Spleen (tissue), 11 donors: ENCODE measurements around the gene GUCA1A. TPM values are rescaled to one million over a fixed set of nuclear protein-coding genes. Genes with fewer than 3 reads are reported as not detected.

Experiments used
- DNase-seq: peaks from one replicate; pipeline ENCODE4 v3.0.0-alpha.2; 2020
- H3K27ac ChIP-seq, 8 donors: fragments of 200-600 bp; sonication (generic) in 7 of 8; 1 replicate in 4 of 8; 2 replicates in 4 of 8; pipeline versions ENCODE4 v1.5.0 to v1.8.0; 2016 to 2021; ENCODE audit warnings: inconsistent platforms in 4 of 8, mild to moderate bottlenecking in 4 of 8, moderate library complexity in 1 of 8
- H3K27me3 ChIP-seq, 7 donors: fragments of 200-600 bp; sonication (generic) in 6 of 7; replicated peaks in 1 of 7; 1 replicate in 4 of 7; 2 replicates in 3 of 7; pipeline versions ENCODE4 v1.5.0 to v1.8.0; 2016 to 2021; ENCODE audit warnings: inconsistent platforms in 3 of 7, mild to moderate bottlenecking in 1 of 7
- H3K36me3 ChIP-seq, 6 donors: fragments of 200-600 bp; sonication (generic) in 5 of 6; 1 replicate in 4 of 6; 2 replicates in 2 of 6; pipeline versions ENCODE4 v1.5.0 to v1.8.0; 2016 to 2021; ENCODE audit warnings: inconsistent platforms in 2 of 6
- H3K4me1 ChIP-seq, 6 donors: fragments of 200-600 bp; sonication (generic) in 5 of 6; 1 replicate in 3 of 6; 2 replicates in 3 of 6; pipeline versions ENCODE4 v1.5.0 to v1.8.0; 2016 to 2021; ENCODE audit warnings: inconsistent platforms in 3 of 6
- H3K4me3 ChIP-seq, 8 donors: fragments of 200-600 bp; sonication (generic) in 7 of 8; 1 replicate in 4 of 8; 2 replicates in 4 of 8; pipeline versions ENCODE4 v1.5.0 to v1.8.0; 2016 to 2021; ENCODE audit warnings: inconsistent platforms in 4 of 8, mild to moderate bottlenecking in 4 of 8, moderate library complexity in 2 of 8
- H3K9me3 ChIP-seq, 8 donors: fragments of 200-600 bp; sonication (generic) in 7 of 8; 1 replicate in 4 of 8; 2 replicates in 4 of 8; pipeline versions ENCODE4 v1.5.0 to v1.8.0; 2016 to 2021; ENCODE audit warnings: inconsistent platforms in 4 of 8
- POLR2A ChIP-seq, 3 donors: fragments of 450-650 bp; IDR thresholded peaks; one replicate each; pipeline ENCODE4 v1.5.1; 2017; ENCODE audit warnings: antibody characterized with exemption in 3 of 3, mild to moderate bottlenecking in 1 of 3
- POLR2AphosphoS5 ChIP-seq, 3 donors: sonication (generic); formaldehyde crosslinking; IDR thresholded peaks; one replicate each; pipeline ENCODE4 v1.5.1; 2017; ENCODE audit warnings: antibody characterized with exemption in 3 of 3
- whole genome bisulfite sequencing, 5 donors: extraction: QIAGEN DNeasy Blood & Tissue Kit in 3 of 5; methylation state at CpG; one replicate each; pipeline versions ENCODE4 v1.1.5 to v1.1.7; 2013 to 2018; 5-methylcytosine and 5-hydroxymethylcytosine counted together
- intact Hi-C: fragments of 100-400 bp; cut with DNase I; formaldehyde crosslinking; loops from one replicate; pipeline ENCODE4 v1.15.0; 2023; ENCODE audit warnings: low total_unique reads
- polyA plus RNA-seq, 3 donors: library from polyadenylated mRNA; stranded (reverse); fragments of 200-250 nt; gene quantifications; one replicate each; pipeline ENCODE4 v1.2.1, GENCODE V29; 2013
- total RNA-seq, 7 donors: library from RNA; depleted of rRNA in 3 of 7; stranded (reverse); fragments of >200 nt in 3 of 7; fragmentation: NEBNext Ultra II Directional in 4 of 7; extraction: Animal tissue kit (Norgen Biotek cat#: 25700) in 4 of 7; gene quantifications; one replicate each; pipeline versions ENCODE4 v1.1.0 to v1.2.1, GENCODE V29; 2016 to 2021
- TF ChIP-seq, protein P1 (sequence below), 11 experiments: fragments of 200-600 bp in 7 of 11; fragments of 450-650 bp in 4 of 11; sonication (generic) in 4 of 11; IDR thresholded peaks in 8 of 11; conservative IDR thresholded peaks in 3 of 11; 1 replicate in 7 of 11; 2 replicates in 4 of 11; pipeline versions ENCODE4 v1.4.0 to v1.8.0; 2016 to 2021; ENCODE audit warnings: antibody characterized with exemption in 11 of 11, inconsistent platforms in 4 of 11, mild to moderate bottlenecking in 1 of 11
- donor health status: healthy with polysubstance abuse.
- donor health status: DM: no; HTN: no; CAD: no; lungs with moderate emphysema.
- donor health status: DM: no; HTN: no; CAD: no.
- donor health status: Bipolar disorder and iron deficiency.
- donor health status: healthy.
- donor health status: DM: no; HTN: no; CAD: no.
- donor health status: DM: yes; HTN: yes; CAD: no.

The GUCA1A gene
- total and polyA plus RNA-seq, 10 donors: 0.11 TPM; not detected in 9

DNA sequence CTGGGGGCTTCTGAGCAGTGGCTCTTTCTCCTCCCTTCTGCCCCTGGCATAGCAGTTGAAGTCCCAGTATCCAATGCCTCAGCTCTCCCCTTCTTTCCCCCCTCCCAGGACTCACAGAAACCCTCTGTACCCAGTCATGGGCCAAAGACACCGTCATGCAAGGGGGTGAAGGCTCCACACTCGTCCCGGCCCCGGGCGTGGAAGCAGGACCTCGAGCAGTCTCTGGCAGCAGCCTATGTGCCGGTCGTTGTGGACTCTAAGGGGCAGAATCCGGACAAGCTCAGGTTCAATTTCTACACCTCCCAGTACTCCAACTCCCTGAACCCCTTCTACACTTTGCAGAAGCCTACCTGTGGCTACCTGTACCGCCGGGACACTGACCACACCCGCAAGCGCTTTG is 10.4 kb upstream of the GUCA1A start:
- WGBS, 5 donors: 80 to 92% (median 88%) methylated on average over 13 of the region's 13 CpGs
- Histone ChIP-seq H3K27me3 (peaks cover 0 to 20% (median 0%) of the 10 kb centered on the region in 7 donors), H3K27ac (no peak overlapping the region), H3K4me1 (peaks cover 0 to 3% (median 0%) of the 10 kb centered on the region in 6 donors), H3K36me3 (no peaks in the 10 kb centered on the region), H3K4me3 (no peak overlapping the region), H3K9me3 (no peaks in the 10 kb centered on the region)
- TF ChIP-seq POLR2A (IDR thresholded peaks at IDR 0.05) (no peak), POLR2AphosphoS5 (IDR thresholded peaks at IDR 0.05) (no peak)
- TF ChIP-seq, protein P1, sequence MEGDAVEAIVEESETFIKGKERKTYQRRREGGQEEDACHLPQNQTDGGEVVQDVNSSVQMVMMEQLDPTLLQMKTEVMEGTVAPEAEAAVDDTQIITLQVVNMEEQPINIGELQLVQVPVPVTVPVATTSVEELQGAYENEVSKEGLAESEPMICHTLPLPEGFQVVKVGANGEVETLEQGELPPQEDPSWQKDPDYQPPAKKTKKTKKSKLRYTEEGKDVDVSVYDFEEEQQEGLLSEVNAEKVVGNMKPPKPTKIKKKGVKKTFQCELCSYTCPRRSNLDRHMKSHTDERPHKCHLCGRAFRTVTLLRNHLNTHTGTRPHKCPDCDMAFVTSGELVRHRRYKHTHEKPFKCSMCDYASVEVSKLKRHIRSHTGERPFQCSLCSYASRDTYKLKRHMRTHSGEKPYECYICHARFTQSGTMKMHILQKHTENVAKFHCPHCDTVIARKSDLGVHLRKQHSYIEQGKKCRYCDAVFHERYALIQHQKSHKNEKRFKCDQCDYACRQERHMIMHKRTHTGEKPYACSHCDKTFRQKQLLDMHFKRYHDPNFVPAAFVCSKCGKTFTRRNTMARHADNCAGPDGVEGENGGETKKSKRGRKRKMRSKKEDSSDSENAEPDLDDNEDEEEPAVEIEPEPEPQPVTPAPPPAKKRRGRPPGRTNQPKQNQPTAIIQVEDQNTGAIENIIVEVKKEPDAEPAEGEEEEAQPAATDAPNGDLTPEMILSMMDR (IDR thresholded peaks at IDR 0.05 in 8 of 11, conservative IDR thresholded peaks at IDR 0.05 in 3 of 11): no peak
- intact Hi-C loops: no loop called here
- no peak for DNase-seq

DNA sequence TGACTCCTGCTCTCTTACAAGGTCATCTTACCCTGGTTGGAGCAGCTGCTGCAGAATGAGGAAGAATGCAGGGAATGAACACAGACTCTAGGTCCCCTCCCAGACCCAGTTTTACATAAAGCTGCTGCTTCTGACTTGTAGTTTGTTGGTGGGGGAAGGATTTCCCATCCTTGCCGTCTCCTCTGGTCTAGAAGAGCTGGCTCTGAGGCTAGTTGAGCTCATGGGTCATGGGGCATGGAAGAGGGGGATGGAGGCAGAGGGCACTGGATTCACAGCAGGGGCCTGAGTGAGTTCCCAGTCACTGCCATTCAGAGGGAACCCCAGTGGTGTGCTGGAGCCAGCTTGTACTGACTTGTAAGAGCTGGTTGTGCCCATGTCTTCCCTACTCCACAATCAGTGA is 9.2 kb upstream of the GUCA1A start:
- intact Hi-C loops: no loop called here
- no peak overlapping the region for H3K27ac ChIP-seq
- H3K4me1 ChIP-seq: peaks cover 0 to 3% (median 0%) of the 10 kb centered on the region in 6 donors
- no peaks in the 10 kb centered on the region for H3K36me3 ChIP-seq
- WGBS, 5 donors: 17 to 50% (median 46%) methylated on average over 1 of the region's 1 CpG
- H3K9me3 ChIP-seq: no peaks in the 10 kb centered on the region
- no peak overlapping the region for H3K4me3 ChIP-seq
- no peak for TF ChIP-seq POLR2A (IDR thresholded peaks at IDR 0.05)
- TF ChIP-seq, protein P1 (IDR thresholded peaks at IDR 0.05 in 8 of 11, conservative IDR thresholded peaks at IDR 0.05 in 3 of 11): no peak
- no peak for TF ChIP-seq POLR2AphosphoS5 (IDR thresholded peaks at IDR 0.05)
- DNase-seq: no peak
- peaks cover 0 to 11% (median 0%) of the 10 kb centered on the region in 7 donors for H3K27me3 ChIP-seq

DNA sequence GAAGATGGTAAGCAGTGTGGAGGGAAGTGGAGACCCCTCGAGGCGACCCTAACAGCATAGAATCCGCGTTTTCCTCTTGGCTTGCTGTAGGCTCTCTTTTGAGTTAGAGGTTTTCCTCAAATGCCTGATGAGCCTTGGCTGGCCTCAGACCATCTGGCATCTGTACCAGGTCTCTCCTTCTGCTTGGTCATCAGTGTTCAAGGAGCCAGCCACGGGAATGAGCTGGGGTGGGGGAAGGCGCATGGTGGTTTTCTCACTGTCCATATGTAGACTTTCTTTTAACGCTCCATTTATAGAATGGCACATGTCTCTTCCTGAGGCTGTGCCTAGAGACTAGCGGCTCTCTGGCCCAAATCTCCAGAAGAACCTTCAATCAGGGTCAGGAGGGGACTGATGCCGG is 8.1 kb upstream of the GUCA1A start:
- Histone ChIP-seq H3K27ac (no peak overlapping the region), H3K36me3 (no peaks in the 10 kb centered on the region), H3K27me3 (peaks cover 0 to 5% (median 0%) of the 10 kb centered on the region in 7 donors), H3K4me3 (no peak overlapping the region), H3K9me3 (no peaks in the 10 kb centered on the region), H3K4me1 (peaks cover 0 to 3% (median 0%) of the 10 kb centered on the region in 6 donors)
- WGBS, 5 donors: 73 to 91% (median 83%) methylated on average over 9 of the region's 9 CpGs
- TF ChIP-seq, protein P1 (IDR thresholded peaks at IDR 0.05 in 8 of 11, conservative IDR thresholded peaks at IDR 0.05 in 3 of 11): no peak
- no peak for TF ChIP-seq POLR2AphosphoS5 (IDR thresholded peaks at IDR 0.05)
- TF ChIP-seq POLR2A (IDR thresholded peaks at IDR 0.05): no peak
- no peak for DNase-seq
- intact Hi-C loops: loop anchor here (5.0 kb wide), 1 partner anchor 88 kb away; no protein-coding TSS in a partner anchor

DNA sequence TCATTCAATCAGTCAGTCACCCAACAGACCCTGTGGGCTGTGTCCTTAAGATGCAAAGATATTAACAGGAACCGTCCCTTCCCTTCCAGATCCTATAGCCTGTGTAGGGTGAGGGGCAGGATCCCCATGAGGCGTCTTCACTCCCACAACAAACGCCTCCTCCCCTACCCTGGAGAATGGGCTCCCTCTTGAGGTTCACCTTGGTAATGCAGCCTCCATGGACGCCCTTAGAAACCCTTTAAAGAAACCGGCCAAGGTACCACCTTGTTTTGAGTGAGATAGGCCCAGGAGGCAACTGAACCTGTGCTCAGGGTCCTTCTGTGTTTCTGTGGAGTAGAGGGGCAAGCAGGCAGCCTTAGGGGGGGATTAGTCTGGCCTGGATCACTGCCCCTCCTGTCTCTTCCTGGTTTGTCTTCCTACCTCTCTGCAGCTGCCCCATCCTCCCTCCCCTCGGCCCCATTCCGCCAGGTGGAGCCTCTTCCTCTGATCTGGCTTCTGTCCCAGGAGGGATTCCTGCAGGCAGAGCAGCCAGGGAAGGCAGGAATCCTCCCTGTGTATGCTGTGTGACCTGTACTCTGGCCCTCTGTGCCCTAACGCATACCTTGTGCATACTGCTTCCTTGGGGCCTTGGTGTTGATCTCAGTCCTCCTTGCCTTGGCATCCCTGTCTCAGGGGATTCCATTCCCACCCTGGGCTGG is 6.6 kb upstream of the GUCA1A start:
- Histone ChIP-seq H3K27me3 (peaks cover 0 to 5% (median 0%) of the 10 kb centered on the region in 7 donors), H3K4me3 (no peak overlapping the region), H3K36me3 (no peaks in the 10 kb centered on the region), H3K27ac (no peak overlapping the region), H3K9me3 (no peaks in the 10 kb centered on the region), H3K4me1 (peaks cover 0 to 3% (median 0%) of the 10 kb centered on the region in 6 donors)
- WGBS, 5 donors: 12 to 29% (median 23%) methylated on average over 7 to 8 of the region's 8 CpGs
- DNase-seq: no peak
- intact Hi-C loops: loop anchor here (5.0 kb wide), 1 partner anchor 89 kb away; no protein-coding TSS in a partner anchor
- TF ChIP-seq, protein P1 (IDR thresholded peaks at IDR 0.05 in 8 of 11, conservative IDR thresholded peaks at IDR 0.05 in 3 of 11): peak; percentile 87 to 97 (median 94)
- no peak for TF ChIP-seq POLR2A (IDR thresholded peaks at IDR 0.05)
